ENCODE measurements around the gene RERGL. TPM values are rescaled to one million over a fixed set of nuclear protein-coding genes. Genes with fewer than 3 reads are reported as not detected.

RERGL gene
- total RNA-seq, 1 experiment from 2014 or later = not detected

DNA sequence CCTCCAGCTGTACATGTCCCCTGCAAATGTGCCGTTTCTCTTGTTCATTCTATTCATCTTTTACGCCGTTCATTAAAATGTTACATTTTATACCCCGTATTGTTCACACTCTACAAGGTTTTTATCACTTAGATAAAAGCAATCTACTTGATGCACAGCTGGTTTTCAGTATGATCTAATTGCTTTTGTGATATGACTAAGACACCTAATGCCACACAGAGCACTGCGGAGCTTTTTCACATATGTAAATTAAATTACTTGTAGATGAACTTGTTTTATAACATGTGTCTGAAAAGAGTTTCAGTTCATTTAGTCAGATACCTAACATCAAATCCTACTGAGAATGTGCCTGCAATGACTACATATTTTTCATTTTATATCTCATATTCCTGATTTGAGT lies 40.9 kb upstream of the RERGL start:
- H3K9me2 ChIP-seq (ENCODE audit: insufficient read depth) = no peaks in the 10 kb centered on the region
- H3K27ac ChIP-seq (ENCODE audit: low read depth, low read length) = no peak overlapping the region
- no peaks in the 10 kb centered on the region for H3K36me3 ChIP-seq (ENCODE audit: control insufficient read depth in 1 of 2, insufficient read depth in 2 of 2, low read length in 2 of 2)
- H3K9me3 ChIP-seq (ENCODE audit: control insufficient read depth in 1 of 2, insufficient read depth in 1 of 2, low read depth in 1 of 2, low read length in 2 of 2) = no peaks in the 10 kb centered on the region; a peak in 1 of 4 replicates
- no TSS peak for BruUV-seq (replicated peaks)
- RAD21 ChIA-PET (ENCODE audit: low non-redundant PET in 1 of 2, low total read pairs in 2 of 2, uncharacterized antibody in 2 of 2, unreplicated experiment in 2 of 2) = no interaction called here
- H3K9ac ChIP-seq (ENCODE audit: low read length) = no peak overlapping the region
- no peak for TF ChIP-seq POLR2AphosphoS5 (IDR thresholded peaks at IDR 0.05; ENCODE audit: low read depth, low read length)
- TF ChIP-seq, protein P1, sequence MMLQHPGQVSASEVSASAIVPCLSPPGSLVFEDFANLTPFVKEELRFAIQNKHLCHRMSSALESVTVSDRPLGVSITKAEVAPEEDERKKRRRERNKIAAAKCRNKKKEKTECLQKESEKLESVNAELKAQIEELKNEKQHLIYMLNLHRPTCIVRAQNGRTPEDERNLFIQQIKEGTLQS (IDR thresholded peaks at IDR 0.05) = no peak
- TF ChIP-seq, protein P2, sequence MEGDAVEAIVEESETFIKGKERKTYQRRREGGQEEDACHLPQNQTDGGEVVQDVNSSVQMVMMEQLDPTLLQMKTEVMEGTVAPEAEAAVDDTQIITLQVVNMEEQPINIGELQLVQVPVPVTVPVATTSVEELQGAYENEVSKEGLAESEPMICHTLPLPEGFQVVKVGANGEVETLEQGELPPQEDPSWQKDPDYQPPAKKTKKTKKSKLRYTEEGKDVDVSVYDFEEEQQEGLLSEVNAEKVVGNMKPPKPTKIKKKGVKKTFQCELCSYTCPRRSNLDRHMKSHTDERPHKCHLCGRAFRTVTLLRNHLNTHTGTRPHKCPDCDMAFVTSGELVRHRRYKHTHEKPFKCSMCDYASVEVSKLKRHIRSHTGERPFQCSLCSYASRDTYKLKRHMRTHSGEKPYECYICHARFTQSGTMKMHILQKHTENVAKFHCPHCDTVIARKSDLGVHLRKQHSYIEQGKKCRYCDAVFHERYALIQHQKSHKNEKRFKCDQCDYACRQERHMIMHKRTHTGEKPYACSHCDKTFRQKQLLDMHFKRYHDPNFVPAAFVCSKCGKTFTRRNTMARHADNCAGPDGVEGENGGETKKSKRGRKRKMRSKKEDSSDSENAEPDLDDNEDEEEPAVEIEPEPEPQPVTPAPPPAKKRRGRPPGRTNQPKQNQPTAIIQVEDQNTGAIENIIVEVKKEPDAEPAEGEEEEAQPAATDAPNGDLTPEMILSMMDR (IDR thresholded peaks at IDR 0.05 in 2 of 3, conservative IDR thresholded peaks at IDR 0.05 in 1 of 3; ENCODE audit: borderline replicate concordance in 1 of 3, insufficient read depth in 1 of 3, low read depth in 2 of 3, low read length in 2 of 3) = no peak
- no peak for TF ChIP-seq ELF1 (IDR thresholded peaks at IDR 0.05; ENCODE audit: borderline replicate concordance, low read depth)
- TF ChIP-seq ZFX (IDR thresholded peaks at IDR 0.05) = no peak
- TF ChIP-seq, protein P3, sequence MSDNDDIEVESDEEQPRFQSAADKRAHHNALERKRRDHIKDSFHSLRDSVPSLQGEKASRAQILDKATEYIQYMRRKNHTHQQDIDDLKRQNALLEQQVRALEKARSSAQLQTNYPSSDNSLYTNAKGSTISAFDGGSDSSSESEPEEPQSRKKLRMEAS (IDR thresholded peaks at IDR 0.05) = no peak
- TF ChIP-seq ZNF274 (IDR thresholded peaks at IDR 0.05; ENCODE audit: low read depth, low read length) = no peak
- TF ChIP-seq, protein P4, sequence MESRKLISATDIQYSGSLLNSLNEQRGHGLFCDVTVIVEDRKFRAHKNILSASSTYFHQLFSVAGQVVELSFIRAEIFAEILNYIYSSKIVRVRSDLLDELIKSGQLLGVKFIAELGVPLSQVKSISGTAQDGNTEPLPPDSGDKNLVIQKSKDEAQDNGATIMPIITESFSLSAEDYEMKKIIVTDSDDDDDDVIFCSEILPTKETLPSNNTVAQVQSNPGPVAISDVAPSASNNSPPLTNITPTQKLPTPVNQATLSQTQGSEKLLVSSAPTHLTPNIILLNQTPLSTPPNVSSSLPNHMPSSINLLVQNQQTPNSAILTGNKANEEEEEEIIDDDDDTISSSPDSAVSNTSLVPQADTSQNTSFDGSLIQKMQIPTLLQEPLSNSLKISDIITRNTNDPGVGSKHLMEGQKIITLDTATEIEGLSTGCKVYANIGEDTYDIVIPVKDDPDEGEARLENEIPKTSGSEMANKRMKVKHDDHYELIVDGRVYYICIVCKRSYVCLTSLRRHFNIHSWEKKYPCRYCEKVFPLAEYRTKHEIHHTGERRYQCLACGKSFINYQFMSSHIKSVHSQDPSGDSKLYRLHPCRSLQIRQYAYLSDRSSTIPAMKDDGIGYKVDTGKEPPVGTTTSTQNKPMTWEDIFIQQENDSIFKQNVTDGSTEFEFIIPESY (IDR thresholded peaks at IDR 0.05; ENCODE audit: extremely low read depth, insufficient replicate concordance, low read length) = no peak
- no peak for TF ChIP-seq SIN3A (IDR thresholded peaks at IDR 0.05; ENCODE audit: low read depth)
- TF ChIP-seq FOSL1 (IDR thresholded peaks at IDR 0.05; ENCODE audit: low read depth) = no peak
- TF ChIP-seq TCF7L2 (IDR thresholded peaks at IDR 0.05; ENCODE audit: borderline replicate concordance, extremely low read depth, insufficient read depth, insufficient read length) = no peak
- TF ChIP-seq POLR2A (IDR thresholded peaks at IDR 0.05; ENCODE audit: borderline replicate concordance, extremely low read depth, insufficient read depth, insufficient read length) = no peak
- TF ChIP-seq SRF (IDR thresholded peaks at IDR 0.05; ENCODE audit: low read depth) = no peak
- no peak for TF ChIP-seq CBX3 (IDR thresholded peaks at IDR 0.05; ENCODE audit: low read depth)
- TF ChIP-seq EGR1 (IDR thresholded peaks at IDR 0.05; ENCODE audit: low read depth) = no peak
- TF ChIP-seq, protein P5, sequence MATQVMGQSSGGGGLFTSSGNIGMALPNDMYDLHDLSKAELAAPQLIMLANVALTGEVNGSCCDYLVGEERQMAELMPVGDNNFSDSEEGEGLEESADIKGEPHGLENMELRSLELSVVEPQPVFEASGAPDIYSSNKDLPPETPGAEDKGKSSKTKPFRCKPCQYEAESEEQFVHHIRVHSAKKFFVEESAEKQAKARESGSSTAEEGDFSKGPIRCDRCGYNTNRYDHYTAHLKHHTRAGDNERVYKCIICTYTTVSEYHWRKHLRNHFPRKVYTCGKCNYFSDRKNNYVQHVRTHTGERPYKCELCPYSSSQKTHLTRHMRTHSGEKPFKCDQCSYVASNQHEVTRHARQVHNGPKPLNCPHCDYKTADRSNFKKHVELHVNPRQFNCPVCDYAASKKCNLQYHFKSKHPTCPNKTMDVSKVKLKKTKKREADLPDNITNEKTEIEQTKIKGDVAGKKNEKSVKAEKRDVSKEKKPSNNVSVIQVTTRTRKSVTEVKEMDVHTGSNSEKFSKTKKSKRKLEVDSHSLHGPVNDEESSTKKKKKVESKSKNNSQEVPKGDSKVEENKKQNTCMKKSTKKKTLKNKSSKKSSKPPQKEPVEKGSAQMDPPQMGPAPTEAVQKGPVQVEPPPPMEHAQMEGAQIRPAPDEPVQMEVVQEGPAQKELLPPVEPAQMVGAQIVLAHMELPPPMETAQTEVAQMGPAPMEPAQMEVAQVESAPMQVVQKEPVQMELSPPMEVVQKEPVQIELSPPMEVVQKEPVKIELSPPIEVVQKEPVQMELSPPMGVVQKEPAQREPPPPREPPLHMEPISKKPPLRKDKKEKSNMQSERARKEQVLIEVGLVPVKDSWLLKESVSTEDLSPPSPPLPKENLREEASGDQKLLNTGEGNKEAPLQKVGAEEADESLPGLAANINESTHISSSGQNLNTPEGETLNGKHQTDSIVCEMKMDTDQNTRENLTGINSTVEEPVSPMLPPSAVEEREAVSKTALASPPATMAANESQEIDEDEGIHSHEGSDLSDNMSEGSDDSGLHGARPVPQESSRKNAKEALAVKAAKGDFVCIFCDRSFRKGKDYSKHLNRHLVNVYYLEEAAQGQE (IDR thresholded peaks at IDR 0.05; ENCODE audit: low read depth) = no peak
- no peak for TF ChIP-seq CEBPB (IDR thresholded peaks at IDR 0.05; ENCODE audit: low read depth)
- no peak for TF ChIP-seq JUND (IDR thresholded peaks at IDR 0.05)
- DNase-seq (ENCODE audit: low read depth, low spot score) (no peak), ATAC-seq (no peak)
- H3K27me3 ChIP-seq (ENCODE audit: insufficient read depth, low read length) = no peaks in the 10 kb centered on the region
- no peak overlapping the region for H2AFZ ChIP-seq (ENCODE audit: low read depth, low read length, poor library complexity, severe bottlenecking)
- no peaks in the 10 kb centered on the region for H3K79me2 ChIP-seq (ENCODE audit: insufficient read depth, low read length)
- no peaks in the 10 kb centered on the region for H3K4me1 ChIP-seq (ENCODE audit: control insufficient read depth in 1 of 2, insufficient read depth in 2 of 2, low read length in 2 of 2)
- intact Hi-C loops (cut with micrococcal nuclease) = no loop called here
- POLR2A ChIA-PET = no interaction called here
- no peak overlapping the region for H3K4me3 ChIP-seq (replicated peaks in 1 of 2; ENCODE audit: low read depth in 1 of 2, low read length in 2 of 2)
- CTCF ChIA-PET = no interaction called here
- H4K20me1 ChIP-seq (ENCODE audit: insufficient read depth) = no peaks in the 10 kb centered on the region
- no peak overlapping the region for H3K4me2 ChIP-seq (ENCODE audit: low read length)
